IMR-90 (cell line): ENCODE measurements around the gene ZCCHC17. TPM values are rescaled to one million over a fixed set of nuclear protein-coding genes. Genes with fewer than 3 reads are reported as not detected.
A peak's percentile ranks its signal among the peaks of the same experiment; 100 is the strongest.

Experiments used
- ATAC-seq: fragments of 200-7000 bp; cut with Tn5 transposase; 2 replicates; pipeline ENCODE4 v1.9.1; 2020; ENCODE audit warnings: low read depth, mild to moderate bottlenecking, moderate library complexity
- BruUV-seq: library from RNA; stranded (reverse); fragments of 400-500 nt; replicated peaks from 2 replicates; lab custom pipeline; 2021; lab: Mats Ljungman, UMichigan
- CTCF ChIA-PET: fragments of 300-600 bp; formaldehyde crosslinking; extraction: SDS; loops from one replicate; lab custom pipeline; 2021; ENCODE audit warnings: antibody characterized with exemption; lab: Yijun Ruan, JAX
- POLR2A ChIA-PET: fragments of 300-600 bp; sonication (Branson Sonifier 250); formaldehyde crosslinking; loops from one replicate; lab custom pipeline; 2022; ENCODE audit warnings: antibody characterized with exemption; ENCODE audit not compliant: unreplicated experiment; lab: Charles Lee
- DNase-seq: peaks from one replicate; pipeline ENCODE4 v3.0.0; 2013
- H2AFZ ChIP-seq: replicated peaks from 2 replicates; pipeline ENCODE3; 2013; ENCODE audit warnings: low read length, mild to moderate bottlenecking; ENCODE audit not compliant: poor library complexity
- H2AK5ac ChIP-seq: 2 replicates; pipeline ENCODE4 v1.6.1; 2013; ENCODE audit warnings: low read depth, low read length, inconsistent platforms
- H2AK9ac ChIP-seq: replicated peaks from 2 replicates; pipeline ENCODE3; 2013; ENCODE audit warnings: mild to moderate bottlenecking, low read depth, low read length, moderate library complexity; ENCODE audit not compliant: poor library complexity
- H2BK120ac ChIP-seq: 2 replicates; pipeline ENCODE4 v1.6.1; 2013; ENCODE audit warnings: low read depth, low read length, inconsistent platforms
- H2BK15ac ChIP-seq: 3 replicates; pipeline ENCODE4 v1.6.1; 2013; ENCODE audit warnings: low read depth, low read length, inconsistent platforms
- H2BK20ac ChIP-seq: 2 replicates; pipeline ENCODE4 v1.6.1; 2013; ENCODE audit warnings: low read depth, mild to moderate bottlenecking, inconsistent platforms, low read length, moderate library complexity
- H2BK5ac ChIP-seq: 2 replicates; pipeline ENCODE4 v1.6.1; 2013; ENCODE audit warnings: mild to moderate bottlenecking, low read depth, low read length, inconsistent platforms; ENCODE audit not compliant: poor library complexity, severe bottlenecking
- H3K14ac ChIP-seq: replicated peaks from 2 replicates; pipeline ENCODE4 v1.6.1; 2013; ENCODE audit warnings: low read depth, low read length, inconsistent platforms
- H3K18ac ChIP-seq: 2 replicates; pipeline ENCODE4 v1.6.1; 2013; ENCODE audit warnings: low read depth, low read length, control low read depth
- H3K23ac ChIP-seq: 2 replicates; pipeline ENCODE4 v1.6.1; 2013; ENCODE audit warnings: low read depth, low read length, inconsistent platforms
- H3K27ac ChIP-seq: 2 replicates; pipeline ENCODE4 v1.5.1; 2013; ENCODE audit warnings: mild to moderate bottlenecking, control low read depth, low read length; ENCODE audit not compliant: insufficient read depth
- H3K27me3 ChIP-seq: 2 replicates; pipeline ENCODE4 v1.6.1; 2013; ENCODE audit warnings: low read length; ENCODE audit not compliant: control insufficient read depth, insufficient read depth
- H3K36me3 ChIP-seq: 2 replicates; pipeline ENCODE4 v1.6.1; 2013; ENCODE audit warnings: low read length, mixed read lengths; ENCODE audit not compliant: control insufficient read depth, insufficient read depth
- H3K4ac ChIP-seq: 2 replicates; pipeline ENCODE4 v1.6.1; 2013; ENCODE audit warnings: low read depth, low read length, inconsistent platforms
- H3K4me1 ChIP-seq: 2 replicates; pipeline ENCODE4 v1.6.1; 2013; ENCODE audit warnings: low read length, mixed read lengths; ENCODE audit not compliant: control insufficient read depth, insufficient read depth
- H3K4me2 ChIP-seq: 2 replicates; pipeline ENCODE4 v1.6.1; 2013; ENCODE audit warnings: low read depth, mild to moderate bottlenecking, control low read depth, low read length, moderate library complexity
- H3K4me3 ChIP-seq: 2 replicates; pipeline ENCODE4 v1.5.1; 2013; ENCODE audit warnings: low read depth, mild to moderate bottlenecking, control low read depth, low read length, moderate library complexity; ENCODE audit not compliant: insufficient read depth
- H3K56ac ChIP-seq: 2 replicates; pipeline ENCODE4 v1.6.1; 2013; ENCODE audit warnings: low read length, inconsistent platforms; ENCODE audit not compliant: insufficient read depth; ENCODE audit errors: extremely low read depth
- H3K79me1 ChIP-seq, 2 experiments: 2 replicates each; pipeline ENCODE4 v1.6.1; 2013; ENCODE audit warnings: low read length in 2 of 2, inconsistent platforms in 1 of 2, low read depth in 1 of 2
- H3K9ac ChIP-seq: 2 replicates; pipeline ENCODE4 v1.6.1; 2013; ENCODE audit warnings: low read depth, low read length, control low read depth
- H3K9me1 ChIP-seq: 2 replicates; pipeline ENCODE4 v1.6.1; 2013; ENCODE audit warnings: low read length, inconsistent platforms; ENCODE audit not compliant: insufficient read depth
- H3K9me3 ChIP-seq: 2 replicates; pipeline ENCODE4 v1.6.1; 2013; ENCODE audit warnings: low read length; ENCODE audit not compliant: control insufficient read depth, insufficient read depth
- H4K20me1 ChIP-seq: 2 replicates; pipeline ENCODE4 v1.6.1; 2013; ENCODE audit warnings: low read length, inconsistent platforms; ENCODE audit not compliant: insufficient read depth
- H4K5ac ChIP-seq: 2 replicates; pipeline ENCODE4 v1.6.1; 2013; ENCODE audit warnings: mild to moderate bottlenecking, low read depth, low read length, control low read depth
- H4K8ac ChIP-seq, 2 experiments: 2 replicates each; pipeline ENCODE4 v1.6.1; 2013; ENCODE audit warnings: low read depth in 2 of 2, low read length in 2 of 2, control low read depth in 1 of 2, inconsistent platforms in 1 of 2
- H4K91ac ChIP-seq: 2 replicates; pipeline ENCODE4 v1.6.1; 2013; ENCODE audit warnings: low read depth, low read length, inconsistent platforms; ENCODE audit not compliant: insufficient read depth
- CEBPB ChIP-seq: IDR thresholded peaks from 2 replicates; pipeline ENCODE4 v1.6.1; 2012; ENCODE audit warnings: low read depth, low read length, improper control_type of control experiment
- CHD1 ChIP-seq: IDR thresholded peaks from 2 replicates; pipeline ENCODE4 v1.6.1; 2012; ENCODE audit warnings: low read depth, low read length, improper control_type of control experiment
- FOS ChIP-seq: fragments of 150-350 bp; IDR thresholded peaks from 2 replicates; pipeline ENCODE4 v1.6.1; 2016; ENCODE audit warnings: low read depth, low read length
- MAFK ChIP-seq: IDR thresholded peaks from 2 replicates; pipeline ENCODE4 v1.6.1; 2012; ENCODE audit warnings: low read depth, low read length, improper control_type of control experiment
- MAZ ChIP-seq: IDR thresholded peaks from 2 replicates; pipeline ENCODE4 v1.6.1; 2012; ENCODE audit warnings: low read depth, mild to moderate bottlenecking, low read length, improper control_type of control experiment, moderate library complexity, borderline replicate concordance
- POLR2A ChIP-seq: IDR thresholded peaks from 2 replicates; pipeline ENCODE4 v1.6.1; 2012; ENCODE audit warnings: mild to moderate bottlenecking, low read depth, low read length
- USF2 ChIP-seq: fragments of 150-350 bp; IDR thresholded peaks from 2 replicates; pipeline ENCODE4 v1.6.1; 2017; ENCODE audit warnings: mild to moderate bottlenecking, antibody characterized with exemption, low read length, low read depth
- WGBS, 2 experiments: methylation state at CpG; one replicate each; pipeline versions ENCODE4 v1.1.5 to v1.1.7; 2013; ENCODE audit warnings: missing lambda C conversion rate in 2 of 2; ENCODE audit not compliant: insufficient read length in 1 of 2; ENCODE audit errors: extremely low coverage in 2 of 2; 5-methylcytosine and 5-hydroxymethylcytosine counted together
- dilution Hi-C: fragments of 300-500 bp; cut with HindIII; formaldehyde crosslinking; loops from one replicate; pipeline ENCODE4 v1.14.3; 2018; ENCODE audit warnings: low sequenced_read_pairs; ENCODE audit not compliant: unreplicated experiment
- in situ Hi-C: fragments of 300-500 bp; cut with MboI; formaldehyde crosslinking; loops from 3 replicates; pipeline ENCODE4 v1.14.3; 2019; ENCODE audit warnings: low sequenced_read_pairs, inconsistent platforms, mixed read lengths
- intact Hi-C: fragments of 100-400 bp; cut with micrococcal nuclease; formaldehyde crosslinking; loops from 2 replicates; pipeline ENCODE4 v1.10.0; 2022
- polyA plus RNA-seq, 3 experiments: library from polyadenylated mRNA; depleted of rRNA; stranded (reverse); fragments of >200 nt; gene quantifications; 2 replicates each; pipeline ENCODE4 v1.2.3, GENCODE V29; 2012; ENCODE audit warnings: low replicate concordance in 1 of 3
- total RNA-seq: library from RNA; depleted of rRNA; stranded (reverse); fragments of >200 nt; gene quantifications from 2 replicates; pipeline ENCODE4 v1.2.3, GENCODE V29; 2012

Gene ZCCHC17
- total and polyA plus RNA-seq, 2 of the 4 experiments (the other 2 are of a cell fraction): 48.4 to 48.9 TPM

DNA sequence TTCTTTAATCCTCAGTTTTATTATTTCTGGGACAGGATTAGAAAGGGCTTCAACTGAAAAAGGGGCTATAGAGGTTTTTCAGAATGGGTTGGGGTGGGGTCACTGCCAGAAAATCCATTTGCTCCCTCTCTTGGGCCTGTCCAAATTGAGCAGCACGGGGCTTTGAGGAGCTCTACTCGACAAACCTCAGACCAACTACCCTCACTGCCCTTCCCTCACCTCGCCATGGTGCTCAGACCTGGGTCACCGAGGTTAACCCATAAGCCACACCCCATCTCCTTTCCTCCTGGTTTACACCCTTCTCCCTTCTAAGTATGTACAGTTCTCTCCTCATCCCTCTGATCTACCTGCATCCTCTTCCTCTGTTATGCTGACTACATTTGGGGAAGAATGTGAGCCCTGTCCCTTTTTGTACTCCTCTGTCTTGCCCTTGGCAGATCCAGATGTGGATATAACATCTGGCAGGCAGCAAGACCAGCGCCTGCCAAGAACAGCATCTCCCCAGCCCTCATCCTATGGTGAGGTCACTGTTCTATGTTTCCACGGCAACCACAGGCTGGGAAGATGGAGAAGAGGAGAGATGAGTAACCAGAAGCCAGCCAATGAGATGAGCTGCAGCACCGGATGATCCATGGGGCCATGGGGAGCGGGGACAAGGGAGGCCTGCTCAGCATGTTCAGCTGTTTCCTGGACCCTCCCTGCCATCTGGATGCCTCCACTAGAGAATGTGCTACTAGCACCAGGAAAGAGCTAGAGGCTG is 79.7 kb downstream of the ZCCHC17 start (continued):
- TF ChIP-seq USF2: 0 out of 2 replicates have a peak, but pooled peaks have one; percentile 15
- no peak for TF ChIP-seq POLR2A
- peak; percentile 33; the same call in 1 of the 2 replicates for TF ChIP-seq FOS

GRCh38 chr1:31377364-31377863 is 80.6 kb downstream of the ZCCHC17 start:
- H4K91ac ChIP-seq: no peak overlapping the region
- no peak overlapping the region for H3K4me2 ChIP-seq
- no peak overlapping the region; the same call in 1 of the 2 replicates for H2BK20ac ChIP-seq
- in situ Hi-C loops: no loop called here
- no peak overlapping the region for H2BK120ac ChIP-seq
- no TSS peak for BruUV-seq
- H4K8ac ChIP-seq: 0 out of 4 replicates have a peak overlapping the region, but pooled peaks of 1 of the 2 experiments have one; percentile 41
- CTCF ChIA-PET: no interaction called here
- no peak overlapping the region for H3K56ac ChIP-seq
- H2AK9ac ChIP-seq: no peak overlapping the region
- H2AK5ac ChIP-seq: no peak overlapping the region
- no peak overlapping the region for H4K5ac ChIP-seq
- H3K9ac ChIP-seq: no peak overlapping the region
- POLR2A ChIA-PET: no interaction called here
- H2BK5ac ChIP-seq: no peak overlapping the region
- no peaks in the 10 kb centered on the region for H3K79me1 ChIP-seq
- H3K23ac ChIP-seq: no peak overlapping the region
- H2BK15ac ChIP-seq: no peak overlapping the region
- H2AFZ ChIP-seq: no peak overlapping the region
- H3K9me3 ChIP-seq: no peaks in the 10 kb centered on the region
- no peaks in the 10 kb centered on the region for H3K36me3 ChIP-seq
- no peak overlapping the region for H3K4ac ChIP-seq
- TF ChIP-seq MAZ (no peak), CHD1 (no peak), CEBPB (no peak), MAFK (no peak)
- H3K18ac ChIP-seq: no peak overlapping the region
- H3K27me3 ChIP-seq: no peaks in the 10 kb centered on the region
- DNase-seq (no peak), ATAC-seq (no peak)
- no peak overlapping the region for H3K4me3 ChIP-seq
- peaks cover 10% of the 10 kb centered on the region for H3K4me1 ChIP-seq
- no peaks in the 10 kb centered on the region for H4K20me1 ChIP-seq
- H3K14ac ChIP-seq: no peak overlapping the region
- WGBS, 2 experiments: no CpG with 5 or more reads among the region's 3 CpGs
- H3K9me1 ChIP-seq: peaks cover 3% of the 10 kb centered on the region
- intact Hi-C loops: no loop called here
- dilution Hi-C loops: no loop called here
- H3K27ac ChIP-seq: no peak overlapping the region
